SK-N-SH treated with all-trans-retinoic acid at 6 μM for 48 hours (cell line): ENCODE results near the gene CYP27B1.

Source experiments
- ATAC-seq: fragments of 200-7000 bp; cut with Tn5 transposase; 3 replicates; pipeline ENCODE4 v1.9.1; 2020; ENCODE audit warnings: mild to moderate bottlenecking, moderate library complexity
- ARNTL ChIP-seq: fragments of 450-650 bp; formaldehyde crosslinking; IDR thresholded peaks from 2 replicates; pipeline ENCODE4 v1.5.0; 2020; ENCODE audit warnings: low read depth, mild to moderate bottlenecking, moderate library complexity, borderline replicate concordance
- CSDC2 ChIP-seq: fragments of 250-450 bp; sonication (Bioruptor Pico); IDR thresholded peaks from 2 replicates; pipeline ENCODE4 v1.5.0; 2020; ENCODE audit warnings: mild to moderate bottlenecking, moderate library complexity
- GLIS3 ChIP-seq: fragments of 250-450 bp; sonication (Bioruptor Pico); IDR thresholded peaks from 2 replicates; pipeline ENCODE4 v1.5.0; 2020; ENCODE audit warnings: mild to moderate bottlenecking, moderate library complexity
- ISL1 ChIP-seq: fragments of 250-450 bp; sonication (Bioruptor Pico); IDR thresholded peaks from 2 replicates; pipeline ENCODE4 v2.1.2; 2022; ENCODE audit warnings: mild to moderate bottlenecking, moderate library complexity
- OSR1 ChIP-seq: fragments of 250-450 bp; sonication (Bioruptor Pico); IDR thresholded peaks from 2 replicates; pipeline ENCODE4 v1.8.0; 2022; ENCODE audit warnings: moderate library complexity, mild to moderate bottlenecking, inconsistent platforms
- PPARA ChIP-seq: fragments of 250-450 bp; sonication (Bioruptor Pico); IDR thresholded peaks from 2 replicates; pipeline ENCODE4 v1.5.0; 2020; ENCODE audit warnings: mild to moderate bottlenecking, borderline replicate concordance
- RARB ChIP-seq: fragments of 250-450 bp; sonication (Bioruptor Pico); IDR thresholded peaks from 2 replicates; pipeline ENCODE4 v1.8.0; 2021; ENCODE audit warnings: mild to moderate bottlenecking, moderate library complexity
- SNAI2 ChIP-seq: fragments of 250-450 bp; sonication (Bioruptor Pico); IDR thresholded peaks from 2 replicates; pipeline ENCODE4 v1.5.0; 2020; ENCODE audit warnings: mild to moderate bottlenecking, moderate library complexity
- TCF4 ChIP-seq: fragments of 250-450 bp; sonication (Bioruptor Pico); IDR thresholded peaks from 2 replicates; pipeline ENCODE4 v1.8.0; 2021; ENCODE audit warnings: mild to moderate bottlenecking, moderate library complexity, borderline replicate concordance
- TOX ChIP-seq: fragments of 250-450 bp; sonication (Bioruptor Pico); IDR thresholded peaks from 2 replicates; pipeline ENCODE4 v1.8.0; 2021; ENCODE audit warnings: mild to moderate bottlenecking, moderate library complexity, borderline replicate concordance
- ZC3H10 ChIP-seq: fragments of 250-450 bp; sonication (Bioruptor Pico); IDR thresholded peaks from 2 replicates; pipeline ENCODE4 v1.5.1; 2021; ENCODE audit warnings: mild to moderate bottlenecking, moderate library complexity
- ZFP3 ChIP-seq: fragments of 250-450 bp; sonication (Bioruptor Pico); IDR thresholded peaks from 2 replicates; pipeline ENCODE4 v1.5.0; 2020; ENCODE audit warnings: mild to moderate bottlenecking, moderate library complexity
- ZFP30 ChIP-seq: fragments of 450-650 bp; formaldehyde crosslinking; IDR thresholded peaks from 2 replicates; pipeline ENCODE4 v1.5.0; 2022; ENCODE audit warnings: mild to moderate bottlenecking, moderate library complexity
- ZNF565 ChIP-seq: fragments of 450-650 bp; formaldehyde crosslinking; conservative IDR thresholded peaks from 2 replicates; pipeline ENCODE4 v1.5.0; 2020; ENCODE audit warnings: low read depth, mild to moderate bottlenecking, moderate library complexity
- ZNF8 ChIP-seq: fragments of 450-650 bp; formaldehyde crosslinking; IDR thresholded peaks from 2 replicates; pipeline ENCODE4 v1.5.0; 2020; ENCODE audit warnings: mild to moderate bottlenecking, moderate library complexity
- TF ChIP-seq, protein P1 (sequence below): fragments of 250-450 bp; sonication (Bioruptor Pico); IDR thresholded peaks from 2 replicates; pipeline ENCODE4 v1.5.1; 2020; ENCODE audit warnings: low read depth, mild to moderate bottlenecking, moderate library complexity
- TF ChIP-seq, protein P2 (sequence below): fragments of 250-450 bp; sonication (Bioruptor Pico); IDR thresholded peaks from 2 replicates; pipeline ENCODE4 v1.8.0; 2020; ENCODE audit warnings: mild to moderate bottlenecking, moderate library complexity, borderline replicate concordance
- TF ChIP-seq, protein P3 (sequence below): fragments of 250-450 bp; sonication (Bioruptor Pico); IDR thresholded peaks from 2 replicates; pipeline ENCODE4 v1.8.0; 2021; ENCODE audit warnings: low read depth, mild to moderate bottlenecking, moderate library complexity, borderline replicate concordance
- TF ChIP-seq, protein P4 (sequence below): fragments of 250-450 bp; sonication (Bioruptor Pico); IDR thresholded peaks from 2 replicates; pipeline ENCODE4 v1.5.0; 2020; ENCODE audit warnings: mild to moderate bottlenecking, moderate library complexity
- TF ChIP-seq, protein P5 (sequence below): fragments of 250-450 bp; sonication (Bioruptor Pico); IDR thresholded peaks from 2 replicates; pipeline ENCODE4 v1.5.1; 2021; ENCODE audit warnings: mild to moderate bottlenecking, moderate library complexity

CYP27B1 gene

DNA sequence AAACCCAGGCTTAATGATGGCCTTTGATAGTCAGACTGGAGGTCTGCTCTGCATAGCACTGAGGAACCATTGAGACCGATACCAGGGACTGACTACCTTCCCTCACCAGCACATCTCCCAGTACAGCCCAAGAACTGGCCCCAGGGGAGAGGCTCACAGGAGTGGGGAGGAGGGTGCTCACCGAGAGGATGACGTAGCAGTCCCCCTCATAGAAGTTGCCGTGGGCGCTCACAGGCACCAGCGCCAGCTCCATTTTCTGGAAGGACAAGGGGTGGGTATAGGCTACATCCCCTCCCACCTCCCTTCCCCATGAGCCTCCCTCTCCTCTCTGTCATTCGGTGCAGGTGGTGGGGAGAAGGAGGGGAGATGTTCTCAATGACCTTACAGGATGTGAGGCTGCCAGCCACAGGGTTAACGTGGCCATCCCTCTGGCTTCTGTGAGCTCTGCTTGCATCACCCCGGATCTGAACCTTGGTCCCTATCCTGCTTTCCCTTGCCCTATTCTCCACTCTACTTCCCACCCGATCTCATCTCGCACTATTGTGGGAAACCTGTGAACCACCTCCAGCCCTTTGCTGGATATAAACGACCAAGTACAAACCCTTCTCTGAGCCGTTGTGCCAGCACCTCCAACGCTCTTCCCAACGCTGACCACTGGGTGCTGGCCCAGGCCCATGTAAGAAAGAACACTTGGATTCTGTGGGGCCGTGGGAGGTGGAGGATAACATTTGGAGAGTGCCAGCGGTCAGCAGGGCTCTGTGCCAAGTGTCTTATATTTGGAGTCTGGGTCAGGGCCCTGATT, 47.3 kb upstream of the CYP27B1 start:
- ATAC-seq = no peak; the same call in 2 of the 3 replicates
- no peak for TF ChIP-seq ZNF8 (CRISPR knock-in tag)
- no peak for TF ChIP-seq ISL1 (CRISPR knock-in tag)
- TF ChIP-seq CSDC2 (CRISPR knock-in tag) = no peak
- TF ChIP-seq, protein P1, sequence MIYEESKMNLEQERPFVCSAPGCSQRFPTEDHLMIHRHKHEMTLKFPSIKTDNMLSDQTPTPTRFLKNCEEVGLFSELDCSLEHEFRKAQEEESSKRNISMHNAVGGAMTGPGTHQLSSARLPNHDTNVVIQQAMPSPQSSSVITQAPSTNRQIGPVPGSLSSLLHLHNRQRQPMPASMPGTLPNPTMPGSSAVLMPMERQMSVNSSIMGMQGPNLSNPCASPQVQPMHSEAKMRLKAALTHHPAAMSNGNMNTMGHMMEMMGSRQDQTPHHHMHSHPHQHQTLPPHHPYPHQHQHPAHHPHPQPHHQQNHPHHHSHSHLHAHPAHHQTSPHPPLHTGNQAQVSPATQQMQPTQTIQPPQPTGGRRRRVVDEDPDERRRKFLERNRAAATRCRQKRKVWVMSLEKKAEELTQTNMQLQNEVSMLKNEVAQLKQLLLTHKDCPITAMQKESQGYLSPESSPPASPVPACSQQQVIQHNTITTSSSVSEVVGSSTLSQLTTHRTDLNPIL = no peak
- TF ChIP-seq ZNF565 (CRISPR knock-in tag) = no peak
- no peak for TF ChIP-seq OSR1 (CRISPR knock-in tag)
- no peak for TF ChIP-seq ZFP3 (CRISPR knock-in tag)
- TF ChIP-seq, protein P2, sequence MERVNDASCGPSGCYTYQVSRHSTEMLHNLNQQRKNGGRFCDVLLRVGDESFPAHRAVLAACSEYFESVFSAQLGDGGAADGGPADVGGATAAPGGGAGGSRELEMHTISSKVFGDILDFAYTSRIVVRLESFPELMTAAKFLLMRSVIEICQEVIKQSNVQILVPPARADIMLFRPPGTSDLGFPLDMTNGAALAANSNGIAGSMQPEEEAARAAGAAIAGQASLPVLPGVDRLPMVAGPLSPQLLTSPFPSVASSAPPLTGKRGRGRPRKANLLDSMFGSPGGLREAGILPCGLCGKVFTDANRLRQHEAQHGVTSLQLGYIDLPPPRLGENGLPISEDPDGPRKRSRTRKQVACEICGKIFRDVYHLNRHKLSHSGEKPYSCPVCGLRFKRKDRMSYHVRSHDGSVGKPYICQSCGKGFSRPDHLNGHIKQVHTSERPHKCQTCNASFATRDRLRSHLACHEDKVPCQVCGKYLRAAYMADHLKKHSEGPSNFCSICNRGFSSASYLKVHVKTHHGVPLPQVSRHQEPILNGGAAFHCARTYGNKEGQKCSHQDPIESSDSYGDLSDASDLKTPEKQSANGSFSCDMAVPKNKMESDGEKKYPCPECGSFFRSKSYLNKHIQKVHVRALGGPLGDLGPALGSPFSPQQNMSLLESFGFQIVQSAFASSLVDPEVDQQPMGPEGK (CRISPR knock-in tag) = no peak
- TF ChIP-seq, protein P3, sequence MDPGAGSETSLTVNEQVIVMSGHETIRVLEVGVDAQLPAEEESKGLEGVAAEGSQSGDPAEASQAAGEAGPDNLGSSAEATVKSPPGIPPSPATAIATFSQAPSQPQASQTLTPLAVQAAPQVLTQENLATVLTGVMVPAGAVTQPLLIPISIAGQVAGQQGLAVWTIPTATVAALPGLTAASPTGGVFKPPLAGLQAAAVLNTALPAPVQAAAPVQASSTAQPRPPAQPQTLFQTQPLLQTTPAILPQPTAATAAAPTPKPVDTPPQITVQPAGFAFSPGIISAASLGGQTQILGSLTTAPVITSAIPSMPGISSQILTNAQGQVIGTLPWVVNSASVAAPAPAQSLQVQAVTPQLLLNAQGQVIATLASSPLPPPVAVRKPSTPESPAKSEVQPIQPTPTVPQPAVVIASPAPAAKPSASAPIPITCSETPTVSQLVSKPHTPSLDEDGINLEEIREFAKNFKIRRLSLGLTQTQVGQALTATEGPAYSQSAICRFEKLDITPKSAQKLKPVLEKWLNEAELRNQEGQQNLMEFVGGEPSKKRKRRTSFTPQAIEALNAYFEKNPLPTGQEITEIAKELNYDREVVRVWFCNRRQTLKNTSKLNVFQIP (CRISPR knock-in tag) = no peak
- TF ChIP-seq PPARA (CRISPR knock-in tag) = no peak
- TF ChIP-seq, protein P4, sequence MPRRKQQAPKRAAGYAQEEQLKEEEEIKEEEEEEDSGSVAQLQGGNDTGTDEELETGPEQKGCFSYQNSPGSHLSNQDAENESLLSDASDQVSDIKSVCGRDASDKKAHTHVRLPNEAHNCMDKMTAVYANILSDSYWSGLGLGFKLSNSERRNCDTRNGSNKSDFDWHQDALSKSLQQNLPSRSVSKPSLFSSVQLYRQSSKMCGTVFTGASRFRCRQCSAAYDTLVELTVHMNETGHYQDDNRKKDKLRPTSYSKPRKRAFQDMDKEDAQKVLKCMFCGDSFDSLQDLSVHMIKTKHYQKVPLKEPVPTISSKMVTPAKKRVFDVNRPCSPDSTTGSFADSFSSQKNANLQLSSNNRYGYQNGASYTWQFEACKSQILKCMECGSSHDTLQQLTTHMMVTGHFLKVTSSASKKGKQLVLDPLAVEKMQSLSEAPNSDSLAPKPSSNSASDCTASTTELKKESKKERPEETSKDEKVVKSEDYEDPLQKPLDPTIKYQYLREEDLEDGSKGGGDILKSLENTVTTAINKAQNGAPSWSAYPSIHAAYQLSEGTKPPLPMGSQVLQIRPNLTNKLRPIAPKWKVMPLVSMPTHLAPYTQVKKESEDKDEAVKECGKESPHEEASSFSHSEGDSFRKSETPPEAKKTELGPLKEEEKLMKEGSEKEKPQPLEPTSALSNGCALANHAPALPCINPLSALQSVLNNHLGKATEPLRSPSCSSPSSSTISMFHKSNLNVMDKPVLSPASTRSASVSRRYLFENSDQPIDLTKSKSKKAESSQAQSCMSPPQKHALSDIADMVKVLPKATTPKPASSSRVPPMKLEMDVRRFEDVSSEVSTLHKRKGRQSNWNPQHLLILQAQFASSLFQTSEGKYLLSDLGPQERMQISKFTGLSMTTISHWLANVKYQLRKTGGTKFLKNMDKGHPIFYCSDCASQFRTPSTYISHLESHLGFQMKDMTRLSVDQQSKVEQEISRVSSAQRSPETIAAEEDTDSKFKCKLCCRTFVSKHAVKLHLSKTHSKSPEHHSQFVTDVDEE (CRISPR knock-in tag) = no peak
- TF ChIP-seq ARNTL = no peak
- no peak for TF ChIP-seq RARB
- TF ChIP-seq GLIS3 (CRISPR knock-in tag) = no peak

DNA sequence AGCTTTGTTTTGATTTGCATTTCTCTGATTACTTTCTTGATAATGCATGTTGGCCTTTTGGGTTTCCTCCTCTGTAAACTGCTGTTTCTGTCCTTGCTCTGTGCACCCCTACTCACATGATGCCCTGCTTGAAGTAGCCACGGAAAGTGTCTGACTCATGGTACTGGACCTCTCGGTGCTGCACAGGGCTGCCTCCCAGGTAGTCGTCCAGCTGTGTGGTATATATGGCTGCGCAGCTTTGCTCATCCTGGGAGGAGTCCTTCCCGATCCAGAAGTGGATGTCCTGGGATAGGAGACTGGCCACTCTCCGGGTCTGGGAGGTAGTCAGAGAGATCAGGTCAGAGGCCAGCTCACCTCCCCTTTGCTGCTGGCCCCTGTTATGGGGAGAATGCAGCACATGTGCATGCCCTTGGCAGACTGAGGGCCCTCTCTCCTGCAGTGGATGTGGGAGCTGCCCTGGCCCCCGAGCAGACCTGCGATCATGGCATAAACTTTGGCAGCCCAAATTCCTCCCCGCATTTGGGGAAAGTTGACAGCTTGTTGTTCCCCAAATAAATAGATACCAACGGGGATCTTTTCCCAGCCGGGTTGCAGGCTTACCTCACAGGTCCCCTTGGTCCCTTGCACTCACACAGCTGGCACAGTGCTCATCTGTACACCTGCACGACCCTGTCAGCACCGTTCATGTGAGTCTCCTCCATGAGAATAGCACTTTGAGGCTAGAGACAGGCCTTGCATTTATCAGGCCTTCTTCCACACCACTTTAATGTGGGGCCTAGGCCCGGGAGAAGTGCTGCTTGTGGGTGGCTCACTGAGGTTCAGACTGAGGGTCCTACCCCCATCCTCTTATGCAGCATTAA, 46.5 kb upstream of the CYP27B1 start:
- ATAC-seq = no peak; the same call in 2 of the 3 replicates
- TF ChIP-seq, protein P4 (CRISPR knock-in tag) = no peak
- no peak for TF ChIP-seq OSR1 (CRISPR knock-in tag)
- TF ChIP-seq SNAI2 (CRISPR knock-in tag) = no peak
- TF ChIP-seq ARNTL = no peak
- TF ChIP-seq RARB = no peak
- TF ChIP-seq GLIS3 (CRISPR knock-in tag) = no peak
- no peak for TF ChIP-seq ZFP30 (CRISPR knock-in tag)
- no peak for TF ChIP-seq ZNF8 (CRISPR knock-in tag)
- TF ChIP-seq TCF4 (CRISPR knock-in tag) = no peak
- TF ChIP-seq, protein P5, sequence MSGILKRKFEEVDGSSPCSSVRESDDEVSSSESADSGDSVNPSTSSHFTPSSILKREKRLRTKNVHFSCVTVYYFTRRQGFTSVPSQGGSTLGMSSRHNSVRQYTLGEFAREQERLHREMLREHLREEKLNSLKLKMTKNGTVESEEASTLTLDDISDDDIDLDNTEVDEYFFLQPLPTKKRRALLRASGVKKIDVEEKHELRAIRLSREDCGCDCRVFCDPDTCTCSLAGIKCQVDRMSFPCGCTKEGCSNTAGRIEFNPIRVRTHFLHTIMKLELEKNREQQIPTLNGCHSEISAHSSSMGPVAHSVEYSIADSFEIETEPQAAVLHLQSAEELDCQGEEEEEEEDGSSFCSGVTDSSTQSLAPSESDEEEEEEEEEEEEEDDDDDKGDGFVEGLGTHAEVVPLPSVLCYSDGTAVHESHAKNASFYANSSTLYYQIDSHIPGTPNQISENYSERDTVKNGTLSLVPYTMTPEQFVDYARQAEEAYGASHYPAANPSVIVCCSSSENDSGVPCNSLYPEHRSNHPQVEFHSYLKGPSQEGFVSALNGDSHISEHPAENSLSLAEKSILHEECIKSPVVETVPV (CRISPR knock-in tag) = no peak
- TF ChIP-seq ZNF565 (CRISPR knock-in tag) = no peak
- no peak for TF ChIP-seq CSDC2 (CRISPR knock-in tag)
- no peak for TF ChIP-seq ZC3H10 (CRISPR knock-in tag)
- TF ChIP-seq, protein P2 (CRISPR knock-in tag) = no peak
- no peak for TF ChIP-seq TOX (CRISPR knock-in tag)
